ENCODE results near the gene IBA57.

The IBA57 gene

GRCh38 chr1:228213917-228214808 lies 48.6 kb downstream of the IBA57 start:
- ATAC-seq: peak; percentile 1; the same call in 2 of the 3 replicates
- TF ChIP-seq PPARA (CRISPR knock-in tag; IDR thresholded peaks at IDR 0.05; ENCODE audit: borderline replicate concordance): no peak
- no peak for TF ChIP-seq ARNTL (CRISPR knock-in tag; IDR thresholded peaks at IDR 0.05; ENCODE audit: borderline replicate concordance, low read depth)
- TF ChIP-seq ZC3H10 (CRISPR knock-in tag; IDR thresholded peaks at IDR 0.05): no peak
- no peak for TF ChIP-seq TCF4 (CRISPR knock-in tag; IDR thresholded peaks at IDR 0.05; ENCODE audit: borderline replicate concordance)
- no peak for TF ChIP-seq CSRNP3 (CRISPR knock-in tag; IDR thresholded peaks at IDR 0.05)
- TF ChIP-seq ZNF565 (CRISPR knock-in tag; conservative IDR thresholded peaks at IDR 0.05; ENCODE audit: low read depth): no peak
- TF ChIP-seq SNAI2 (CRISPR knock-in tag; IDR thresholded peaks at IDR 0.05): no peak
- TF ChIP-seq ISL1 (CRISPR knock-in tag; IDR thresholded peaks at IDR 0.05): no peak
- no peak for TF ChIP-seq ESRRG (CRISPR knock-in tag; IDR thresholded peaks at IDR 0.05)
- no peak for TF ChIP-seq RARB (CRISPR knock-in tag; IDR thresholded peaks at IDR 0.05)
- no peak for TF ChIP-seq POU6F1 (CRISPR knock-in tag; IDR thresholded peaks at IDR 0.05; ENCODE audit: borderline replicate concordance, low read depth)
- no peak for TF ChIP-seq ZNF8 (CRISPR knock-in tag; IDR thresholded peaks at IDR 0.05)
- TF ChIP-seq, protein P1, sequence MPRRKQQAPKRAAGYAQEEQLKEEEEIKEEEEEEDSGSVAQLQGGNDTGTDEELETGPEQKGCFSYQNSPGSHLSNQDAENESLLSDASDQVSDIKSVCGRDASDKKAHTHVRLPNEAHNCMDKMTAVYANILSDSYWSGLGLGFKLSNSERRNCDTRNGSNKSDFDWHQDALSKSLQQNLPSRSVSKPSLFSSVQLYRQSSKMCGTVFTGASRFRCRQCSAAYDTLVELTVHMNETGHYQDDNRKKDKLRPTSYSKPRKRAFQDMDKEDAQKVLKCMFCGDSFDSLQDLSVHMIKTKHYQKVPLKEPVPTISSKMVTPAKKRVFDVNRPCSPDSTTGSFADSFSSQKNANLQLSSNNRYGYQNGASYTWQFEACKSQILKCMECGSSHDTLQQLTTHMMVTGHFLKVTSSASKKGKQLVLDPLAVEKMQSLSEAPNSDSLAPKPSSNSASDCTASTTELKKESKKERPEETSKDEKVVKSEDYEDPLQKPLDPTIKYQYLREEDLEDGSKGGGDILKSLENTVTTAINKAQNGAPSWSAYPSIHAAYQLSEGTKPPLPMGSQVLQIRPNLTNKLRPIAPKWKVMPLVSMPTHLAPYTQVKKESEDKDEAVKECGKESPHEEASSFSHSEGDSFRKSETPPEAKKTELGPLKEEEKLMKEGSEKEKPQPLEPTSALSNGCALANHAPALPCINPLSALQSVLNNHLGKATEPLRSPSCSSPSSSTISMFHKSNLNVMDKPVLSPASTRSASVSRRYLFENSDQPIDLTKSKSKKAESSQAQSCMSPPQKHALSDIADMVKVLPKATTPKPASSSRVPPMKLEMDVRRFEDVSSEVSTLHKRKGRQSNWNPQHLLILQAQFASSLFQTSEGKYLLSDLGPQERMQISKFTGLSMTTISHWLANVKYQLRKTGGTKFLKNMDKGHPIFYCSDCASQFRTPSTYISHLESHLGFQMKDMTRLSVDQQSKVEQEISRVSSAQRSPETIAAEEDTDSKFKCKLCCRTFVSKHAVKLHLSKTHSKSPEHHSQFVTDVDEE (CRISPR knock-in tag; IDR thresholded peaks at IDR 0.05): no peak
- no peak for TF ChIP-seq GLIS3 (CRISPR knock-in tag; IDR thresholded peaks at IDR 0.05)
- no peak for TF ChIP-seq ZFP3 (CRISPR knock-in tag; IDR thresholded peaks at IDR 0.05)
- TF ChIP-seq, protein P2, sequence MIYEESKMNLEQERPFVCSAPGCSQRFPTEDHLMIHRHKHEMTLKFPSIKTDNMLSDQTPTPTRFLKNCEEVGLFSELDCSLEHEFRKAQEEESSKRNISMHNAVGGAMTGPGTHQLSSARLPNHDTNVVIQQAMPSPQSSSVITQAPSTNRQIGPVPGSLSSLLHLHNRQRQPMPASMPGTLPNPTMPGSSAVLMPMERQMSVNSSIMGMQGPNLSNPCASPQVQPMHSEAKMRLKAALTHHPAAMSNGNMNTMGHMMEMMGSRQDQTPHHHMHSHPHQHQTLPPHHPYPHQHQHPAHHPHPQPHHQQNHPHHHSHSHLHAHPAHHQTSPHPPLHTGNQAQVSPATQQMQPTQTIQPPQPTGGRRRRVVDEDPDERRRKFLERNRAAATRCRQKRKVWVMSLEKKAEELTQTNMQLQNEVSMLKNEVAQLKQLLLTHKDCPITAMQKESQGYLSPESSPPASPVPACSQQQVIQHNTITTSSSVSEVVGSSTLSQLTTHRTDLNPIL (CRISPR knock-in tag; IDR thresholded peaks at IDR 0.05; ENCODE audit: low read depth): no peak
- TF ChIP-seq ZFP30 (CRISPR knock-in tag; IDR thresholded peaks at IDR 0.05): no peak
- TF ChIP-seq CSDC2 (CRISPR knock-in tag; IDR thresholded peaks at IDR 0.05): no peak
- no peak for TF ChIP-seq BACH2 (CRISPR knock-in tag; IDR thresholded peaks at IDR 0.05; ENCODE audit: borderline replicate concordance)
- no peak for TF ChIP-seq PATZ1 (CRISPR knock-in tag; IDR thresholded peaks at IDR 0.05; ENCODE audit: borderline replicate concordance)

- no peak for ATAC-seq
- TF ChIP-seq ESRRG (CRISPR knock-in tag; IDR thresholded peaks at IDR 0.05): no peak
- TF ChIP-seq PATZ1 (CRISPR knock-in tag; IDR thresholded peaks at IDR 0.05; ENCODE audit: borderline replicate concordance): no peak
- TF ChIP-seq ARNTL (CRISPR knock-in tag; IDR thresholded peaks at IDR 0.05; ENCODE audit: borderline replicate concordance, low read depth): no peak
- TF ChIP-seq BACH2 (CRISPR knock-in tag; IDR thresholded peaks at IDR 0.05; ENCODE audit: borderline replicate concordance): no peak
- TF ChIP-seq, protein P2 (CRISPR knock-in tag; IDR thresholded peaks at IDR 0.05; ENCODE audit: low read depth): no peak
- TF ChIP-seq TOX (CRISPR knock-in tag; IDR thresholded peaks at IDR 0.05; ENCODE audit: borderline replicate concordance): no peak
- TF ChIP-seq, protein P1 (CRISPR knock-in tag; IDR thresholded peaks at IDR 0.05): no peak
- TF ChIP-seq SNAI2 (CRISPR knock-in tag; IDR thresholded peaks at IDR 0.05): no peak
- no peak for TF ChIP-seq ISL1 (CRISPR knock-in tag; IDR thresholded peaks at IDR 0.05)
Observed at GRCh38 chr1:228214921-228215662, 49.5 kb downstream of the IBA57 start.
